ENCODE results near the gene NDFIP1. TPM values are rescaled to one million over a fixed set of nuclear protein-coding genes. Genes with fewer than 3 reads are reported as not detected.
A peak's percentile ranks its signal among the peaks of the same experiment; 100 is the strongest.

The NDFIP1 gene
- total RNA-seq, 1 experiment from 2014 or later, result 26.6 TPM

DNA sequence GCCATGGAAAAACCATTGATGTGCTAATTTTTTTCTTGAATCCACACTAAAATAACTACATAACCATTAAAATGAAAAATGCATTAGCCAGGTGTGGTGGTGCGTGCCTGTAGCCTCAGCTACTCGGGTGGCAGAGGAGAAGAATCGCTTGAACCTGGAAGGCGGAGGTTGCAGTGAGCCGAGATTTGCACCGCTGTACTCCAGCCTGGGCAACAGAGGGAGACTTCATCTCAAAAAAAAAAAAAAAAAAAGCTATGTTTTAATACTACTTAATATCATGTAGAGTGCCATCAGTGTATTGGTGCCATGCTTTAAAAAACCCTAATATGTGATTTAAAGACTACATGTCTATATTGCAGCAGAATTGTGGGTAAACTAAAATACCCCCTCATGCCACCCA, 58.9 kb downstream of the NDFIP1 start:
- Histone ChIP-seq H4K20me1 (ENCODE audit: control insufficient read depth, insufficient read depth, insufficient read length) (no peaks in the 10 kb centered on the region), H2AK5ac (ENCODE audit: insufficient read length, low read length) (no peak overlapping the region), H3K23me2 (ENCODE audit: insufficient read length, low read depth, low read length, poor library complexity, severe bottlenecking) (no peaks in the 10 kb centered on the region), H3K14ac (ENCODE audit: insufficient read depth, low read length) (no peak overlapping the region), H2BK20ac (ENCODE audit: low read depth, low read length, poor library complexity, severe bottlenecking) (no peak overlapping the region), H3K79me1 (ENCODE audit: insufficient read depth, low read depth, low read length, poor library complexity, severe bottlenecking) (no peaks in the 10 kb centered on the region), H3K23ac (ENCODE audit: insufficient read length, low read depth, low read length) (no peak overlapping the region), H3K4me2 (ENCODE audit: insufficient read depth, insufficient read length, low read length) (no peak overlapping the region), H4K91ac (ENCODE audit: insufficient read length, low read depth, low read length) (no peak overlapping the region), H2AFZ (ENCODE audit: low read length) (no peak overlapping the region), H3T11ph (ENCODE audit: low read length) (no peak overlapping the region), H3K9ac (ENCODE audit: extremely low read depth, insufficient read length, low read length) (no peak overlapping the region), H3K56ac (ENCODE audit: insufficient read length, low read depth, low read length) (no peak overlapping the region), H3K27ac (ENCODE audit: insufficient read length, low read depth, low read length) (no peak overlapping the region), H3K27me3 (ENCODE audit: insufficient read depth, low read length) (no peaks in the 10 kb centered on the region), H3K18ac (ENCODE audit: insufficient read length, low read depth, low read length) (no peak overlapping the region), H3K79me2 (ENCODE audit: insufficient read depth, low read length) (no peaks in the 10 kb centered on the region; the same call in 1 of the 2 replicates), H4K5ac (ENCODE audit: insufficient read length, low read depth, low read length) (no peak overlapping the region), H2BK120ac (ENCODE audit: low read depth, low read length, poor library complexity, severe bottlenecking) (no peak overlapping the region), H3K9me3 (ENCODE audit: control insufficient read depth, low read depth, low read length) (no peaks in the 10 kb centered on the region), H3K4me1 (ENCODE audit: insufficient read depth, low read length) (peaks cover 3% of the 10 kb centered on the region; the same call in 1 of the 2 replicates), H2BK5ac (ENCODE audit: insufficient read length, low read length) (no peak overlapping the region), H2BK12ac (ENCODE audit: insufficient read length, low read depth, low read length) (no peak overlapping the region), H3K4ac (ENCODE audit: low read depth, low read length) (no peak overlapping the region), H4K8ac (replicated peaks; ENCODE audit: insufficient read length, low read depth, low read length) (no peak overlapping the region), H2BK15ac (ENCODE audit: low read depth, low read length) (no peak overlapping the region)
- Mint-ChIP-seq H3K27me3 (ENCODE audit: low read depth) (no peaks in the 10 kb centered on the region), H3K4me1 (peaks cover 27% of the 10 kb centered on the region in 2 experiments), H3K27ac (no peak overlapping the region), H3K36me3 (ENCODE audit: insufficient read depth in 1 of 3, low read depth in 3 of 3) (peaks cover 0 to 2% (median 0%) of the 10 kb centered on the region in 3 experiments; a peak in 1 of 7 replicates), H3K9me3 (no peaks in the 10 kb centered on the region; a peak in 1 of 5 replicates), H3K4me3 (no peak overlapping the region)
- TF ChIP-seq, protein P1, sequence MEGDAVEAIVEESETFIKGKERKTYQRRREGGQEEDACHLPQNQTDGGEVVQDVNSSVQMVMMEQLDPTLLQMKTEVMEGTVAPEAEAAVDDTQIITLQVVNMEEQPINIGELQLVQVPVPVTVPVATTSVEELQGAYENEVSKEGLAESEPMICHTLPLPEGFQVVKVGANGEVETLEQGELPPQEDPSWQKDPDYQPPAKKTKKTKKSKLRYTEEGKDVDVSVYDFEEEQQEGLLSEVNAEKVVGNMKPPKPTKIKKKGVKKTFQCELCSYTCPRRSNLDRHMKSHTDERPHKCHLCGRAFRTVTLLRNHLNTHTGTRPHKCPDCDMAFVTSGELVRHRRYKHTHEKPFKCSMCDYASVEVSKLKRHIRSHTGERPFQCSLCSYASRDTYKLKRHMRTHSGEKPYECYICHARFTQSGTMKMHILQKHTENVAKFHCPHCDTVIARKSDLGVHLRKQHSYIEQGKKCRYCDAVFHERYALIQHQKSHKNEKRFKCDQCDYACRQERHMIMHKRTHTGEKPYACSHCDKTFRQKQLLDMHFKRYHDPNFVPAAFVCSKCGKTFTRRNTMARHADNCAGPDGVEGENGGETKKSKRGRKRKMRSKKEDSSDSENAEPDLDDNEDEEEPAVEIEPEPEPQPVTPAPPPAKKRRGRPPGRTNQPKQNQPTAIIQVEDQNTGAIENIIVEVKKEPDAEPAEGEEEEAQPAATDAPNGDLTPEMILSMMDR (conservative IDR thresholded peaks at IDR 0.05), result peak; percentile 47
- no peak for DNase-seq
- no CpG with 5 or more reads among the region's 6 CpGs for WGBS (ENCODE audit: extremely low coverage, insufficient read length, low lambda C conversion rate)

Data from H9 (cell line).